H4 (cell line): ENCODE results near the gene TEN1. TPM values are rescaled to one million over a fixed set of nuclear protein-coding genes. Genes with fewer than 3 reads are reported as not detected.

Experiments used
- total RNA-seq: library from RNA; depleted of rRNA; stranded (reverse); fragments of >200 nt; shearing (Covaris generic); gene quantifications from 2 replicates; pipeline ENCODE4 v1.2.3, GENCODE V29; 2014; rRNA removed

Gene TEN1
- total RNA-seq, 1 experiment from 2014 or later, result 28.2 TPM

Other genes with a start within 250 kb of the TEN1 start
- 46.3 and 51.7 TPM in 2 replicates for gene GALK1, start 214.0 kb upstream of the TEN1 start, total RNA-seq
- gene UNK, start 194.4 kb upstream of the TEN1 start, total RNA-seq, result 24.0 and 29.6 TPM in 2 replicates
- 1.9 and 2.9 TPM in 2 replicates for gene UNC13D, start 134.8 kb upstream of the TEN1 start, total RNA-seq
- gene WBP2, start 123.9 kb upstream of the TEN1 start, total RNA-seq, result 14.8 and 26.3 TPM in 2 replicates
- 12.9 and 13.5 TPM in 2 replicates for gene TRIM47, start 100.7 kb upstream of the TEN1 start, total RNA-seq
- gene TRIM65, start 82.3 kb upstream of the TEN1 start, total RNA-seq, result 8.4 and 10.5 TPM in 2 replicates
- gene MRPL38, start 74.4 kb upstream of the TEN1 start, total RNA-seq, result 39.1 and 54.0 TPM in 2 replicates
- 11.2 and 11.8 TPM in 2 replicates for gene FBF1, start 38.2 kb upstream of the TEN1 start, total RNA-seq
- 30.0 and 31.5 TPM in 2 replicates for gene ACOX1, start 74 bp upstream of the TEN1 start, total RNA-seq
- gene CDK3, start 21.6 kb downstream of the TEN1 start, total RNA-seq, result 0.49 and 1.9 TPM in 2 replicates
- not detected in 2 replicates for gene EVPL, start 48.1 kb downstream of the TEN1 start, total RNA-seq
- gene SRP68, start 93.3 kb downstream of the TEN1 start, total RNA-seq, result 37.3 and 39.7 TPM in 2 replicates
- gene GALR2, start 95.5 kb downstream of the TEN1 start, total RNA-seq, result 0.14 TPM in 1 of 2 replicates, not detected in the other
- gene ZACN, start 99.9 kb downstream of the TEN1 start, total RNA-seq, result not detected in 2 replicates
- gene EXOC7, start 124.5 kb downstream of the TEN1 start, total RNA-seq, result 51.4 and 51.5 TPM in 2 replicates
- not detected in 2 replicates for gene FOXJ1, start 162.0 kb downstream of the TEN1 start, total RNA-seq